ENCODE results near the gene EAF1. TPM values are rescaled to one million over a fixed set of nuclear protein-coding genes. Genes with fewer than 3 reads are reported as not detected.

Gene EAF1
- total RNA-seq, 2 donors from 2014 or later, result 24.9 to 28.0 TPM

- intact Hi-C loops (cut with DNase I), result no loop called here
Observed at GRCh38 chr3:15450438-15451215, 23.2 kb downstream of the EAF1 start.

GRCh38 chr3:15451216-15452113, 24.1 kb downstream of the EAF1 start:
- Histone ChIP-seq H3K4me1 (no peaks in the 10 kb centered on the region), H3K9ac (ENCODE audit: low read depth in 2 of 2, low read length in 2 of 2) (no peak overlapping the region), H3K27ac (no peak overlapping the region), H3K27me3 (no peaks in the 10 kb centered on the region), H3K9me3 (no peaks in the 10 kb centered on the region), H3K4me3 (no peak overlapping the region), H3K36me3 (no peaks in the 10 kb centered on the region)
- no peak for TF ChIP-seq CTCF (IDR thresholded peaks at IDR 0.05)
- DNase-seq, result no peak
- intact Hi-C loops (cut with DNase I), result no loop called here

More at GRCh38 chr3:15450438-15451215, 23.2 kb downstream of the EAF1 start:
- no peak for TF ChIP-seq CTCF (IDR thresholded peaks at IDR 0.05)
- no peaks in the 10 kb centered on the region for H3K9me3 ChIP-seq
- no peaks in the 10 kb centered on the region for H3K36me3 ChIP-seq
- no peak overlapping the region for H3K4me3 ChIP-seq
- H3K27ac ChIP-seq, result no peak overlapping the region
- no peak for DNase-seq
- no peaks in the 10 kb centered on the region for H3K4me1 ChIP-seq
- no peaks in the 10 kb centered on the region for H3K27me3 ChIP-seq
- no peak overlapping the region for H3K9ac ChIP-seq (ENCODE audit: low read depth in 2 of 2, low read length in 2 of 2)

- Histone ChIP-seq H3K9ac (ENCODE audit: low read depth in 2 of 2, low read length in 2 of 2) (no peak overlapping the region), H3K36me3 (no peaks in the 10 kb centered on the region), H3K4me3 (no peak overlapping the region), H3K9me3 (no peaks in the 10 kb centered on the region), H3K4me1 (no peaks in the 10 kb centered on the region), H3K27ac (no peak overlapping the region), H3K27me3 (no peaks in the 10 kb centered on the region)
- TF ChIP-seq CTCF (IDR thresholded peaks at IDR 0.05), result no peak
- intact Hi-C loops (cut with DNase I), result no loop called here
- no peak for DNase-seq
Observed at GRCh38 chr3:15452156-15452555, 24.8 kb downstream of the EAF1 start.

- Histone ChIP-seq H3K4me3 (no peak overlapping the region), H3K27me3 (no peaks in the 10 kb centered on the region), H3K9ac (ENCODE audit: low read depth in 2 of 2, low read length in 2 of 2) (no peak overlapping the region), H3K36me3 (no peaks in the 10 kb centered on the region), H3K9me3 (no peaks in the 10 kb centered on the region), H3K4me1 (no peaks in the 10 kb centered on the region), H3K27ac (no peak overlapping the region)
- intact Hi-C loops (cut with DNase I), result no loop called here
- DNase-seq, result no peak
- TF ChIP-seq CTCF (IDR thresholded peaks at IDR 0.05), result no peak
Observed at GRCh38 chr3:15452961-15453360, 25.6 kb downstream of the EAF1 start.

- DNase-seq, result no peak
- no peak overlapping the region for H3K9ac ChIP-seq (ENCODE audit: low read depth in 2 of 2, low read length in 2 of 2)
- no peaks in the 10 kb centered on the region for H3K36me3 ChIP-seq
- H3K27ac ChIP-seq, result no peak overlapping the region
- TF ChIP-seq CTCF (IDR thresholded peaks at IDR 0.05), result no peak
- intact Hi-C loops (cut with DNase I), result no loop called here
- H3K4me1 ChIP-seq, result no peaks in the 10 kb centered on the region
- no peaks in the 10 kb centered on the region for H3K9me3 ChIP-seq
- H3K4me3 ChIP-seq, result no peak overlapping the region
- no peaks in the 10 kb centered on the region for H3K27me3 ChIP-seq
Observed at GRCh38 chr3:15453501-15453900, 26.1 kb downstream of the EAF1 start.
